HG02884 (cell line): ENCODE results near the gene PARD3B.

Source experiments
- ATAC-seq: cut with Tn5 transposase; IDR thresholded peaks from one replicate; pipeline ENCODE4 v1.9.1; 2021; ENCODE audit warnings: mild to moderate bottlenecking, moderate library complexity; ENCODE audit not compliant: unreplicated experiment

The PARD3B gene

GRCh38 chr2:204827701-204828590 is 282.7 kb downstream of the PARD3B start:
- no peak for ATAC-seq

GRCh38 chr2:204834716-204835384 is 289.6 kb downstream of the PARD3B start:
- ATAC-seq: no peak

GRCh38 chr2:204835786-204836185 is 290.5 kb downstream of the PARD3B start:
- no peak for ATAC-seq

- ATAC-seq: no peak
These were observed 295.2 kb downstream of the PARD3B start for GRCh38 chr2:204840504-204840903.

- no peak for ATAC-seq
These were observed 296.8 kb downstream of the PARD3B start for GRCh38 chr2:204842068-204842467.

- ATAC-seq: no peak
These were observed 297.6 kb downstream of the PARD3B start for GRCh38 chr2:204842661-204843485.

- ATAC-seq: no peak
These were observed 301.2 kb downstream of the PARD3B start for GRCh38 chr2:204846471-204846870.

GRCh38 chr2:204849892-204850291 is 304.6 kb downstream of the PARD3B start:
- no peak for ATAC-seq

GRCh38 chr2:204850581-204850980 is 305.3 kb downstream of the PARD3B start:
- no peak for ATAC-seq

- no peak for ATAC-seq
These were observed 308.6 kb downstream of the PARD3B start for GRCh38 chr2:204853905-204854304.

GRCh38 chr2:204860274-204860673 is 315.0 kb downstream of the PARD3B start:
- no peak for ATAC-seq

GRCh38 chr2:204862809-204863208 is 317.5 kb downstream of the PARD3B start:
- ATAC-seq: no peak

GRCh38 chr2:204863336-204863735 is 318.1 kb downstream of the PARD3B start:
- no peak for ATAC-seq

- no peak for ATAC-seq
These were observed 324.0 kb downstream of the PARD3B start for GRCh38 chr2:204869132-204869823.

- no peak for ATAC-seq
These were observed 324.8 kb downstream of the PARD3B start for GRCh38 chr2:204870053-204870452.

- no peak for ATAC-seq
These were observed 326.1 kb downstream of the PARD3B start for GRCh38 chr2:204871231-204871953.

- ATAC-seq: no peak
These were observed 331.0 kb downstream of the PARD3B start for GRCh38 chr2:204876311-204876710.

GRCh38 chr2:204877691-204878090 is 332.4 kb downstream of the PARD3B start:
- no peak for ATAC-seq

GRCh38 chr2:204880928-204881327 is 335.7 kb downstream of the PARD3B start:
- ATAC-seq: no peak

GRCh38 chr2:204881655-204882054 is 336.4 kb downstream of the PARD3B start:
- ATAC-seq: no peak
